GM06990 (cell line): Measurements from ENCODE around the gene SDF4.
A peak's percentile ranks its signal among the peaks of the same experiment; 100 is the strongest.

Source experiments
- DNase-seq: peaks from one replicate; pipeline ENCODE4 v3.0.0-alpha.2; 2011; ENCODE audit not compliant: insufficient read length; ENCODE audit errors: extremely low read depth
- H3K27me3 ChIP-seq: replicated peaks from 2 replicates; pipeline ENCODE4 v1.6.0; 2011; ENCODE audit warnings: low read length; ENCODE audit not compliant: control insufficient read depth, insufficient read depth
- H3K36me3 ChIP-seq: 2 replicates; pipeline ENCODE4 v1.5.1; 2011; ENCODE audit warnings: low read length; ENCODE audit not compliant: control insufficient read depth, insufficient read depth
- H3K4me3 ChIP-seq: replicated peaks from 2 replicates; pipeline ENCODE4 v1.5.1; 2011; ENCODE audit warnings: low read depth, mild to moderate bottlenecking, control low read depth, low read length
- CTCF ChIP-seq: IDR thresholded peaks from 2 replicates; pipeline ENCODE4 v1.5.1; 2011; ENCODE audit warnings: low read length, control low read depth, mild to moderate bottlenecking, inconsistent platforms; ENCODE audit not compliant: insufficient read depth, poor library complexity, severe bottlenecking

SDF4 gene

GRCh38 chr1:1189111-1189510 is 42.7 kb downstream of the SDF4 start:
- DNase-seq = no peak
- no peak overlapping the region for H3K4me3 ChIP-seq
- H3K36me3 ChIP-seq = no peaks in the 10 kb centered on the region
- no peaks in the 10 kb centered on the region for H3K27me3 ChIP-seq
- no peak for TF ChIP-seq CTCF

GRCh38 chr1:1187938-1188337 is 43.9 kb downstream of the SDF4 start:
- H3K4me3 ChIP-seq = no peak overlapping the region
- H3K27me3 ChIP-seq = no peaks in the 10 kb centered on the region
- DNase-seq = no peak
- no peak for TF ChIP-seq CTCF
- H3K36me3 ChIP-seq = no peaks in the 10 kb centered on the region

GRCh38 chr1:1185101-1185765 is 46.6 kb downstream of the SDF4 start:
- peak; percentile 17 for DNase-seq

DNA sequence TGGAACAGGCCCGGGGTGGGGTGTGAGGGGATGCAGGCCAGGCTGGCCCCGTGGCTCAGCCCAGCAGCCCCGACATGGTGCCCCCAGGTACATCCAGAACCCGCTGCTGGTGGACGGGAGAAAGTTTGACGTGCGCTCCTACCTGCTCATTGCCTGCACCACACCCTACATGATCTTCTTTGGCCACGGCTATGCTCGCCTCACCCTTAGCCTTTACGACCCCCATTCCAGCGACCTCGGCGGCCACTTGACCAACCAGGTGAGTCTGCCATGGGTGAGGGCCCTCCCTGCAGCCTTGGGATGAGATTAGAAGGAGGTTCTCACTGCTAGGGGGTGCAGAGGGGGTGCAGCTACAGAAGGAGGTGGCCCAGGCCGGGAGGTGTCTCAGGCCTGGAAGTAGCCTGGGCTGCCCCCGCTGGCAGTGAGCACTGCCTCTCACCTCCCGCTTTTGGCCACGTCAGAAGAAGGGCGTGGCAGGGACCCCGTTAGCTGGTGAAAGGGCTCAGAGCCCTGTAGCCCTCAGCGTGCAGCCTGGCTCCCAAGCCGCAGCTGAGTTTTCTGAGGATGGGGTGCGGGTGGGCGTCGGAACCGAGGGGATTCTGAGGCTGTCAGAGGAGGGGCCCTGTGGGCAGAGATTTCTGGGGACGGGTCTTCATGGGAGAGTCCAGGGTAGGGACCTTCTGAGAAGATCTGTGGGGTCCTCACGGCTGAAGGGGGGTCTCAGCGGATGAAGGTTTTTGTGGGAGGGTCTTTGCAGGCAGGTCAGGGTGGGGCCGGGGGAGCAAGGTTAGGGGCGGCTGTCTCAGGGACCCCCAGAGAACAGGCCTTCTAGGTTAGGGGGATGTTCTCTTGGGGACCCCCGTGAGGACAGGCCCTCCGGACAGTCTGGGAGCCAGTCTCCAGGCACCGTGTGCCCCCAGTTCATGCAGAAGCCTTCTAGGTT is 47.7 kb downstream of the SDF4 start:
- peak; percentile 2 for DNase-seq
- H3K4me3 ChIP-seq = no peak overlapping the region
- no peak for TF ChIP-seq CTCF
- H3K27me3 ChIP-seq = no peaks in the 10 kb centered on the region; the same call in 1 of the 2 replicates
- H3K36me3 ChIP-seq = no peaks in the 10 kb centered on the region

More at GRCh38 chr1:1185101-1185765, 46.6 kb downstream of the SDF4 start:
- no peaks in the 10 kb centered on the region for H3K36me3 ChIP-seq
- H3K4me3 ChIP-seq = no peak overlapping the region
- TF ChIP-seq CTCF = no peak
- H3K27me3 ChIP-seq = no peaks in the 10 kb centered on the region

- Histone ChIP-seq H3K4me3 (no peak overlapping the region), H3K27me3 (no peaks in the 10 kb centered on the region; the same call in 1 of the 2 replicates)
- TF ChIP-seq CTCF = no peak
Observed at GRCh38 chr1:1183221-1183747, 48.5 kb downstream of the SDF4 start.

More at GRCh38 chr1:1183221-1183747, 48.5 kb downstream of the SDF4 start:
- DNase-seq = no peak
- no peaks in the 10 kb centered on the region for H3K36me3 ChIP-seq
